ENCODE measurements around the gene METTL16. TPM values are rescaled to one million over a fixed set of nuclear protein-coding genes. Genes with fewer than 3 reads are reported as not detected.

The METTL16 gene
- polyA plus RNA-seq, 1 donor, result 20.0 TPM

- DNase-seq (ENCODE audit: low read depth), result peak; percentile 64
Measured at GRCh38 chr17:2416010-2416734, 95.5 kb downstream of the METTL16 start.

- DNase-seq (ENCODE audit: low read depth), result no peak
Measured at GRCh38 chr17:2415081-2415480, 96.6 kb downstream of the METTL16 start.

- DNase-seq (ENCODE audit: low read depth), result no peak
Measured at GRCh38 chr17:2414446-2415064, 97.1 kb downstream of the METTL16 start.

GRCh38 chr17:2412561-2413021 lies 99.1 kb downstream of the METTL16 start:
- no peak for DNase-seq (ENCODE audit: low read depth)

- no peak for DNase-seq (ENCODE audit: low read depth)
Measured at GRCh38 chr17:2410951-2411350, 100.7 kb downstream of the METTL16 start.

GRCh38 chr17:2406903-2407790 lies 104.5 kb downstream of the METTL16 start:
- no peak for DNase-seq (ENCODE audit: low read depth)

GRCh38 chr17:2406271-2406902 lies 105.3 kb downstream of the METTL16 start:
- no peak for DNase-seq (ENCODE audit: low read depth)

- DNase-seq (ENCODE audit: low read depth), result no peak
Measured at GRCh38 chr17:2405247-2405926, 106.3 kb downstream of the METTL16 start.

- DNase-seq (ENCODE audit: low read depth), result no peak
Measured at GRCh38 chr17:2403044-2403443, 108.6 kb downstream of the METTL16 start.

GRCh38 chr17:2402544-2402943 lies 109.1 kb downstream of the METTL16 start:
- DNase-seq (ENCODE audit: low read depth), result no peak

DNA sequence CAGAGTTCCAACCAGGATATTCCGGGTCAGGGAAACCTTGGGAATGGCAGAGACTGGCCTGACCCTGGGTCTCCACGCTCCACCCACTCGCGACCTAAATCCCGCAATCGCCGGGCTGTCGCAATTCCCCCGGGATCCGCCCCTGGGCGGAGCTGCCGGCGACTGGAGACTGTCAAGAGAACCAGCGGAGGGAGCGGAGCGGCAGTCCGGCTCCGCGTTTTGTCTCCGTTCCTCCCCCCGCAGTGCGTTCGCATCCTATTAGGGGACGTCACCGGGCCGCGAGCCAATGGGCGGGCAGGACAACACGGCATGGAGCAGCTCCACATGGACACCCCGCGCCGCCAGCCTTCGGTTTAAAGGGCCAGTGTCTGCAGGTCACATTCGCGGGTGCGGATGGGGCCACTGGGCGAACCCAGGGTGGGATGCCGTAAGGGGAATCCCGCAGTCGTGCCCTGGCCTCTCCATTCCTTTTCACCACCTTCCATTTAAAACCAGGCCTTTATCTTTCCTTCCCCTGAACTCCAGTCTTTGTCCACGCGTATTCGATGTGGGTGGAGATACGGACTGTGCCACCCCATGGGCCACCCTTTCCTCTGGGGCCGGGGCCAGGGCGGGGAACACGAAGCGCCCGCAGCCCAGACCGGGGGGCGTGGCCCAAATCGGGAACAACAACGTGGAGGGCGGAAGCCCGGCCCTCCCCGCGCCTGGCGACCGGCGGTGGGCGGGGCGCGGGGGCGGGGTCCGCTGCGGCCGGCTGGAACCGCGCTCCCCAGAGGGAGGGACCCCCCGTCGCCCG lies 110.1 kb downstream of the METTL16 start:
- DNase-seq (ENCODE audit: low read depth), result peak; percentile 96

GRCh38 chr17:2400877-2401425 lies 110.7 kb downstream of the METTL16 start, which contains the start of gene MNT:
Gene MNT (minus strand): TSS chr17:2401060. CDS start chr17:2400712, 348 bp downstream.
- peak; percentile 84 for DNase-seq (ENCODE audit: low read depth)

DNA sequence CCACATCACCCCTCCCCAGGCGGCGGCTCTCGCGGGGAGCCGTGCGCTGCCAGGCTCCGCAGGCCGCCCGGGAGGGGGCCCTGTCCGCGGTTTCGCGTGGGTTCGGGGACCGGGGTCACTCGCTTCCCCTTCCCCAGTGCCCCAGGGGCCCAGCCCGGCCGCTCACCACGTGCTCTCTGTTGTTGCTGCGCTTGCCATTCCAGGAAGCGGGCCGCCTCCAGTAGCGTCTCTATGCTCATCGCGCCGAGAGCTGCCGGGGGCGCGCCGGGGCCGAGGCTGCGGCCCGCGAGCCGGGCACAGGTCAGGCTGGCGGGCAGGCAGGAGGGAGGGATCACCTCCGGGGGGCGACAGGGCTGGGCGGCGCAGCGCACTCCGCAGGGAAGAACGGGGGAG lies 111.2 kb downstream of the METTL16 start:
- DNase-seq (ENCODE audit: low read depth), result no peak

- DNase-seq (ENCODE audit: low read depth), result peak; percentile 90
Measured at GRCh38 chr17:2399572-2400473, 111.9 kb downstream of the METTL16 start.

- no peak for DNase-seq (ENCODE audit: low read depth)
Measured at GRCh38 chr17:2398655-2399571, 112.8 kb downstream of the METTL16 start.

- DNase-seq (ENCODE audit: low read depth), result no peak
Measured at GRCh38 chr17:2398182-2398581, 113.5 kb downstream of the METTL16 start.

- DNase-seq (ENCODE audit: low read depth), result no peak
Measured at GRCh38 chr17:2397247-2398171, 114.2 kb downstream of the METTL16 start.

Data from forelimb muscle (tissue), 1 donor.